BE2C (cell line): Measurements from ENCODE around the gene DAD1.
"Not testable (repeated sequence)": the region's sequence is repeated elsewhere in the genome, so short reads cannot be mapped to it uniquely, and the experiment has no call there.

Experiments
- DNase-seq: peaks from one replicate; pipeline ENCODE4 v3.0.0-alpha.2; 2020
- H3K27me3 ChIP-seq: fragments of 250-450 bp; sonication (Bioruptor Pico); 2 replicates; pipeline ENCODE4 v1.5.1; 2020; ENCODE audit warnings: mild to moderate bottlenecking
- H3K36me3 ChIP-seq: fragments of 250-450 bp; sonication (Bioruptor Pico); 2 replicates; pipeline ENCODE4 v1.5.1; 2020; ENCODE audit warnings: mild to moderate bottlenecking
- H3K4me1 ChIP-seq: fragments of 250-450 bp; sonication (Bioruptor Pico); 2 replicates; pipeline ENCODE4 v1.5.1; 2020
- H3K4me3 ChIP-seq: 2 replicates; pipeline ENCODE4 v1.5.1; 2011; ENCODE audit warnings: low read depth, low read length
- H3K9me3 ChIP-seq: fragments of 250-450 bp; sonication (Bioruptor Pico); 2 replicates; pipeline ENCODE4 v1.5.1; 2020
- TF ChIP-seq, protein P1 (sequence below): IDR thresholded peaks from 2 replicates; pipeline ENCODE4 v1.5.1; 2012; ENCODE audit warnings: mild to moderate bottlenecking, low read depth, low read length

Gene DAD1

DNA sequence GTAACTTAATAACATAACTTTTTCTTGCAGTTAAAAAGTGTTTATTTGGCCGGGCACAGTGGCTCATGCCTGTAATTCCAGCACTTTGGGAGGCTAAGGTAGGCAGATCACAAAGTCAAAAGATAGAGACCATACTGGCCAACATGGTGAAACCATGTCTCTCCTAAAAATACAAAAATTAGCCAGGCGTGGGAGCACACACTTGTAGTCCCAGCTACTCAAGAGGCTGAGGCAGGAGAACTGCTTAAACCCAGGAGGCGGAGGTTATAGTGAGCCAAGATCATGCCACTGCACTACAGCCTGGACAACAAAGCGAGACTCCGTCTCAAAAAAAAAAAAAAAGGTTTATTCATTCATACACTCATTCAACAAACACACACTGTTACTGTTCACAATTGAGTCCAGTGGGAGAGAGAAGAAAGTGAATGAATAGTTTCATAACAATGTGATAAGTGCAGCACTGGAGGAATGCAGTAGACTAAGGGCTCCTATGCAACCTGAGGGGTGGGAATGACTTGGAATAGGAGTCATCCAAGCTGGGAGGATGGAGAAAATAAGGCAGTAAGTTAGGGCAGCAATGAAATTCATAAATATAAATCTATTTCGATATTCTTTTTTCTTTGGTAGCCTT, 19.8 kb downstream of the DAD1 start:
- H3K9me3 ChIP-seq = no peaks in the 10 kb centered on the region
- H3K27me3 ChIP-seq = no peaks in the 10 kb centered on the region
- TF ChIP-seq, protein P1, sequence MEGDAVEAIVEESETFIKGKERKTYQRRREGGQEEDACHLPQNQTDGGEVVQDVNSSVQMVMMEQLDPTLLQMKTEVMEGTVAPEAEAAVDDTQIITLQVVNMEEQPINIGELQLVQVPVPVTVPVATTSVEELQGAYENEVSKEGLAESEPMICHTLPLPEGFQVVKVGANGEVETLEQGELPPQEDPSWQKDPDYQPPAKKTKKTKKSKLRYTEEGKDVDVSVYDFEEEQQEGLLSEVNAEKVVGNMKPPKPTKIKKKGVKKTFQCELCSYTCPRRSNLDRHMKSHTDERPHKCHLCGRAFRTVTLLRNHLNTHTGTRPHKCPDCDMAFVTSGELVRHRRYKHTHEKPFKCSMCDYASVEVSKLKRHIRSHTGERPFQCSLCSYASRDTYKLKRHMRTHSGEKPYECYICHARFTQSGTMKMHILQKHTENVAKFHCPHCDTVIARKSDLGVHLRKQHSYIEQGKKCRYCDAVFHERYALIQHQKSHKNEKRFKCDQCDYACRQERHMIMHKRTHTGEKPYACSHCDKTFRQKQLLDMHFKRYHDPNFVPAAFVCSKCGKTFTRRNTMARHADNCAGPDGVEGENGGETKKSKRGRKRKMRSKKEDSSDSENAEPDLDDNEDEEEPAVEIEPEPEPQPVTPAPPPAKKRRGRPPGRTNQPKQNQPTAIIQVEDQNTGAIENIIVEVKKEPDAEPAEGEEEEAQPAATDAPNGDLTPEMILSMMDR = no peak
- DNase-seq = no peak
- H3K36me3 ChIP-seq = peaks cover 22% of the 10 kb centered on the region
- no peaks in the 10 kb centered on the region for H3K4me1 ChIP-seq
- no peak overlapping the region for H3K4me3 ChIP-seq

DNA sequence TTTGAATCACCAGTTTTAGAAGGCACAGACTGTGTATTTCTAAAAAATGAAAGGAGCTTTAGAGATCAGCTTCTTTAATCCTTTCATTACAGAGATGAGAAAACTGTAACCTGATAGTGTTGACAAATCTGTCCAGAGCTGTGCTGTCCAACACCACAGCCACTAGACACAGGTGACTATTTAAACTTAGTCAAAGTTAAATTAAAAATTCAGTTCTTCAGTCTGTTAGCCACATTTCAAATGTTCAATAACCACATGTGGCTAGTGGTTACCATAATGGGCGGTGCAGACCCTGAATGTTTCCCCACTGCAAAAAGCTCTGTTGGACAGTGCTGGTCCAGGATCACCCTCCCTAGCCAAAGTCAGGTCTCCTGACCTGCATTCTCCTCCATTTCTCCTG, 21.6 kb downstream of the DAD1 start:
- TF ChIP-seq, protein P1 = no peak
- H3K27me3 ChIP-seq = no peaks in the 10 kb centered on the region
- H3K4me1 ChIP-seq = no peaks in the 10 kb centered on the region
- peaks cover 19% of the 10 kb centered on the region for H3K36me3 ChIP-seq
- H3K9me3 ChIP-seq = no peaks in the 10 kb centered on the region
- no peak overlapping the region for H3K4me3 ChIP-seq
- DNase-seq = no peak

GRCh38 chr14:22566845-22567244, 22.2 kb downstream of the DAD1 start:
- H3K36me3 ChIP-seq = peaks cover 18% of the 10 kb centered on the region
- DNase-seq = no peak
- TF ChIP-seq, protein P1 = no peak
- H3K27me3 ChIP-seq = no peaks in the 10 kb centered on the region
- no peaks in the 10 kb centered on the region for H3K4me1 ChIP-seq
- no peaks in the 10 kb centered on the region for H3K9me3 ChIP-seq
- H3K4me3 ChIP-seq = no peak overlapping the region

GRCh38 chr14:22566266-22566665, 22.8 kb downstream of the DAD1 start:
- peaks cover 15% of the 10 kb centered on the region for H3K36me3 ChIP-seq

GRCh38 chr14:22565391-22565945, 23.6 kb downstream of the DAD1 start:
- Histone ChIP-seq H3K9me3 (no peaks in the 10 kb centered on the region), H3K4me3 (no peak overlapping the region), H3K36me3 (peaks cover 15% of the 10 kb centered on the region), H3K27me3 (no peaks in the 10 kb centered on the region), H3K4me1 (peaks cover 6% of the 10 kb centered on the region; the same call in 1 of the 2 replicates)
- TF ChIP-seq, protein P1 = no peak
- no peak for DNase-seq

More at GRCh38 chr14:22566266-22566665, 22.8 kb downstream of the DAD1 start:
- not testable (repeated sequence) for H3K9me3 ChIP-seq, H3K4me3 ChIP-seq, H3K27me3 ChIP-seq, H3K4me1 ChIP-seq, DNase-seq

DNA sequence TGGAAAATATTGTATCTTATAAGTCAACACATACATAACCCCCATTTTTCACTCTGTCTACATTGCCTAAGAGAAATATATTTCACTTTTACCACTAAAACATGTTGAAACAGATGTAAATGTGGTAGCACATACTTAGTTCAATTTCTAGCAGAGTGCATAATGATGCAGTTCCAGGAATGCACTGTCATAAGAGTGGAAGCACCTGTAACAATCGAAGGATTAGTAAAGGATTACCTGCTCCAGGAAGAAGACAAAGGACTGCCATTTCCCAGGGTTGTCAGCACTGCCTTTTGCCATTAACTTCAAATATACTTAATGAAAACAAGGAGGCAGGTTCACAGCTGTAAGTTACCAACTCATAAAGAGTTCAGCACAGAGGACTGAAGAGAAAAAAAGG, 24.6 kb downstream of the DAD1 start:
- no peak for DNase-seq
- Histone ChIP-seq H3K9me3 (no peaks in the 10 kb centered on the region), H3K36me3 (peaks cover 8% of the 10 kb centered on the region), H3K4me3 (no peak overlapping the region), H3K4me1 (peaks cover 6% of the 10 kb centered on the region; the same call in 1 of the 2 replicates), H3K27me3 (no peaks in the 10 kb centered on the region)
- TF ChIP-seq, protein P1 = no peak
